Astrocyte of the cerebellum (primary cell): ENCODE measurements around the gene CROCC.
A peak's percentile ranks its signal among the peaks of the same experiment; 100 is the strongest.
"Not testable (repeated sequence)": the region's sequence is repeated elsewhere in the genome, so short reads cannot be mapped to it uniquely, and the experiment has no call there.

Experiments used
- DNase-seq: peaks from one replicate; pipeline ENCODE4 v3.0.0-alpha.2; 2011; ENCODE audit warnings: low read depth
- H3K4me3 ChIP-seq: 2 replicates; pipeline ENCODE4 v1.5.1; 2011; ENCODE audit warnings: mild to moderate bottlenecking, low read depth, low read length, moderate library complexity
- CTCF ChIP-seq: IDR thresholded peaks from 2 replicates; pipeline ENCODE4 v1.5.1; 2012; ENCODE audit warnings: low read length, low read depth, moderate library complexity, mild to moderate bottlenecking; ENCODE audit errors: missing control alignments
- in situ Hi-C: cut with HindIII; loops from 2 replicates; pipeline ENCODE4 v1.10.0; 2017; ENCODE audit warnings: low sequenced_read_pairs

The CROCC gene

GRCh38 chr1:16931206-16931934 lies 9.6 kb downstream of the CROCC start:
- in situ Hi-C loops, DNase-seq, H3K4me3 ChIP-seq: not testable (repeated sequence)

- DNase-seq, in situ Hi-C loops, H3K4me3 ChIP-seq: not testable (repeated sequence)
Observed at GRCh38 chr1:16933945-16934344, 12.2 kb downstream of the CROCC start.

- DNase-seq, H3K4me3 ChIP-seq, in situ Hi-C loops: not testable (repeated sequence)
Observed at GRCh38 chr1:16936580-16936979, 14.8 kb downstream of the CROCC start.

- no peak for DNase-seq
- in situ Hi-C loops, result no loop called here
- no peak overlapping the region for H3K4me3 ChIP-seq
- no peak for TF ChIP-seq CTCF
Observed at GRCh38 chr1:16938351-16939321, 16.9 kb downstream of the CROCC start.

- DNase-seq, H3K4me3 ChIP-seq, in situ Hi-C loops: not testable (repeated sequence)
Observed at GRCh38 chr1:16939386-16940180, 17.9 kb downstream of the CROCC start.

GRCh38 chr1:16944038-16944437 lies 22.3 kb downstream of the CROCC start:
- no peak for TF ChIP-seq CTCF
- no peak overlapping the region for H3K4me3 ChIP-seq
- DNase-seq, result no peak
- in situ Hi-C loops, result no loop called here

GRCh38 chr1:16945512-16945911 lies 23.8 kb downstream of the CROCC start:
- DNase-seq, H3K4me3 ChIP-seq, in situ Hi-C loops: not testable (repeated sequence)

- H3K4me3 ChIP-seq, DNase-seq, in situ Hi-C loops: not testable (repeated sequence)
Observed at GRCh38 chr1:16946185-16946584, 24.5 kb downstream of the CROCC start.

- in situ Hi-C loops, result no loop called here
- no peak for TF ChIP-seq CTCF
- DNase-seq, result no peak
- H3K4me3 ChIP-seq, result no peak overlapping the region
Observed at GRCh38 chr1:16946646-16947045, 24.9 kb downstream of the CROCC start.

GRCh38 chr1:16948282-16948891 lies 26.7 kb downstream of the CROCC start:
- peak; percentile 38 for DNase-seq
- in situ Hi-C loops, H3K4me3 ChIP-seq: not testable (repeated sequence)

GRCh38 chr1:16949026-16949425 lies 27.3 kb downstream of the CROCC start:
- DNase-seq, result peak; percentile 43
- in situ Hi-C loops, H3K4me3 ChIP-seq: not testable (repeated sequence)

- in situ Hi-C loops, DNase-seq, H3K4me3 ChIP-seq: not testable (repeated sequence)
Observed at GRCh38 chr1:16952376-16952775, 30.6 kb downstream of the CROCC start.
